ENCODE measurements around the gene DACT3. TPM values are rescaled to one million over a fixed set of nuclear protein-coding genes. Genes with fewer than 3 reads are reported as not detected.

DACT3 gene
- total RNA-seq, 1 experiment from 2014 or later, result 1.0 TPM

DNA sequence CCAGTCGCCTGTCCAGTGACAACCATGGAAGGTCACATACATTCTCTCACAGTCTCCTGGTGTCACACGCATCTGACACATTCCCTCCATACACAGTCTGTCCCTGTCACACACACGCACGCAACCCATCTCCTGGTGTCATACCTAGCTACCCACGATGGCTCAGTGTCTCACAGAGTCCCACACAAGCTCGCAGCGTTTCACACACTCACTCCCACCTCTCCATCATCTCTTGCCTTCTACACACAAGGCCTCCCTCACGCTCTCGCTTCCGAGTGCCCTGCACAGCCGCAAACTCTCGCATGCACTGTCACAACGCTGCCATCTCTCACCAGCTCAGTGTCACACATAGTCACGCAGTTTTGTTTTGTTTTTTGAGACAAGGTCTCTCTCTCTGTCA lies 23.8 kb downstream of the DACT3 start:
- POLR2A ChIA-PET, result no interaction called here
- intact Hi-C loops (cut with micrococcal nuclease; ENCODE audit: unreplicated experiment), result no loop called here
- no peak for DNase-seq (ENCODE audit: low read depth, low spot score)
- ATAC-seq, result no peak
- H3K4me1 ChIP-seq (ENCODE audit: control insufficient read depth, insufficient read depth, low read length), result no peaks in the 10 kb centered on the region; the same call in 1 of the 2 replicates
- H3K27me3 ChIP-seq (ENCODE audit: control insufficient read depth, insufficient read depth, low read length), result no peaks in the 10 kb centered on the region
- no TSS peak for BruUV-seq (replicated peaks)
- no peaks in the 10 kb centered on the region for H3K36me3 ChIP-seq (ENCODE audit: control insufficient read depth, insufficient read depth, low read length)
- TF ChIP-seq CTCF (IDR thresholded peaks at IDR 0.05) (no peak), POLR2AphosphoS5 (IDR thresholded peaks at IDR 0.05; ENCODE audit: low read depth, low read length) (no peak), REST (IDR thresholded peaks at IDR 0.05; ENCODE audit: insufficient read depth in 1 of 2, low read depth in 2 of 2, low read length in 1 of 2) (no peak), SIN3A (IDR thresholded peaks at IDR 0.05; ENCODE audit: borderline replicate concordance, insufficient read depth, low read depth, low read length) (no peak), TCF7L2 (IDR thresholded peaks at IDR 0.05; ENCODE audit: low read depth, low read length) (no peak)
- CTCF ChIA-PET, result interaction anchor here (1.0 kb wide), 1 partner anchor 77 kb away, joined by 3 read pairs; no protein-coding TSS in a partner anchor
- H3K9me3 ChIP-seq (ENCODE audit: control insufficient read depth, insufficient read depth, low read depth, low read length), result no peaks in the 10 kb centered on the region
- no peak overlapping the region for H3K27ac ChIP-seq (ENCODE audit: low read length)
- in situ Hi-C loops (cut with HindIII; ENCODE audit: low pct_unique_long_range_greater_than_20kb, low sequenced_read_pairs), result no loop called here
- H3K4me3 ChIP-seq (ENCODE audit: low read depth in 2 of 2, low read length in 2 of 2), result no peak overlapping the region

GRCh38 chr19:46635920-46636761 lies 24.8 kb downstream of the DACT3 start, which contains the start of gene GNG8:
Gene GNG8 (minus strand): TSS chr19:46636202. CDS start chr19:46634682, 1,520 bp downstream.
- H3K27ac ChIP-seq (ENCODE audit: low read length), result no peak within 1 kb of the TSS
- ATAC-seq, result no peak
- no peaks in the 10 kb centered on the region for H3K36me3 ChIP-seq (ENCODE audit: control insufficient read depth, insufficient read depth, low read length)
- H3K4me1 ChIP-seq (ENCODE audit: control insufficient read depth, insufficient read depth, low read length), result no peaks in the 10 kb centered on the region; the same call in 1 of the 2 replicates
- no peaks in the 10 kb centered on the region for H3K9me3 ChIP-seq (ENCODE audit: control insufficient read depth, insufficient read depth, low read depth, low read length)
- in situ Hi-C loops (cut with HindIII; ENCODE audit: low pct_unique_long_range_greater_than_20kb, low sequenced_read_pairs), result no loop called here
- BruUV-seq (replicated peaks), result no TSS peak
- intact Hi-C loops (cut with micrococcal nuclease; ENCODE audit: unreplicated experiment), result no loop called here
- no peak for TF ChIP-seq TCF7L2 (IDR thresholded peaks at IDR 0.05; ENCODE audit: low read depth, low read length)
- no peak for TF ChIP-seq REST (IDR thresholded peaks at IDR 0.05; ENCODE audit: insufficient read depth in 1 of 2, low read depth in 2 of 2, low read length in 1 of 2)
- TF ChIP-seq CTCF (IDR thresholded peaks at IDR 0.05), result no peak
- TF ChIP-seq POLR2AphosphoS5 (IDR thresholded peaks at IDR 0.05; ENCODE audit: low read depth, low read length), result no peak
- CTCF ChIA-PET, result interaction anchor here (1.0 kb wide), 1 partner anchor 22 kb away, joined by 3 read pairs; no protein-coding TSS in a partner anchor
- POLR2A ChIA-PET, result no interaction called here
- no peaks in the 10 kb centered on the region for H3K27me3 ChIP-seq (ENCODE audit: control insufficient read depth, insufficient read depth, low read length)
- DNase-seq (ENCODE audit: low read depth, low spot score), result no peak
- peak within 1 kb of the TSS in 1 of 2 experiments; percentile 26; a peak in 1 of 4 replicates for H3K4me3 ChIP-seq (ENCODE audit: low read depth in 2 of 2, low read length in 2 of 2)
